LHCN-M2 (cell line): ENCODE measurements around the gene ALDH1B1. TPM values are rescaled to one million over a fixed set of nuclear protein-coding genes. Genes with fewer than 3 reads are reported as not detected.
"Not testable (repeated sequence)": the region's sequence is repeated elsewhere in the genome, so short reads cannot be mapped to it uniquely, and the experiment has no call there.

ENCODE experiments used
- DNase-seq: peaks from one replicate; pipeline ENCODE4 v3.0.0-alpha.2; 2012; ENCODE audit warnings: low read depth
- total RNA-seq: library from RNA; depleted of rRNA; stranded (reverse); fragments of >200 nt; gene quantifications from 2 replicates; pipeline ENCODE4 v1.2.3, GENCODE V29; 2014

The ALDH1B1 gene
- total RNA-seq, 1 experiment from 2014 or later, result 47.6 TPM

DNA sequence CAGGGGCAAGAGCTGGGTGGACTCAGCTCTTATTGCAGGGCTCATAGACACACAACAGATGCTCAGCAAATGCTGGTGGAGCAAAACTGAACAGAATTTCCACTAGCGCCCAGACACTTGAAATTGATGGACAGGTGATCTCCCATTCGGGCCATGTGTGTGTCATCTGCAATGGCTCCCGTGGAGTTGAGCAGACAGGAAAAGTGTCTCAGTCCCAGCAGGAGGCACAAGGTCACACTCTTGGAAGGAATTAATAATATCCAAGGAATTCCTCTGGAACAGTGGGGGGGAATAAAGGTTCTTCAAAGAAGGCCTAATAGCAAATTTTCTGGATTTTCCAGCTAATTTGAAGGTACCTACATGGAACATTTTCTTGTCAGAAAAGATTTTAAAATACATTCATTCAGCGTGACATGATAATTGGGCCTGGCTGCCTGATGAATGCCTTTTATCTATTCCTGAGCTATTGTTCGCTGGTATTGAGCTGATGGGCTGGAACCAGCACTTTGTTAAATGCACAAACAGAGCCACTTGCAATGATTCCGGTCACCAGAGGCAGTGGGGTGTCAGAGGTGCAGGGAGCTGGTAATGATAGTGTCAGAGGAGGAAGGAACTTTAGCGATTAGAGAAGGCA is 31.5 kb upstream of the ALDH1B1 start:
- DNase-seq, result no peak

DNA sequence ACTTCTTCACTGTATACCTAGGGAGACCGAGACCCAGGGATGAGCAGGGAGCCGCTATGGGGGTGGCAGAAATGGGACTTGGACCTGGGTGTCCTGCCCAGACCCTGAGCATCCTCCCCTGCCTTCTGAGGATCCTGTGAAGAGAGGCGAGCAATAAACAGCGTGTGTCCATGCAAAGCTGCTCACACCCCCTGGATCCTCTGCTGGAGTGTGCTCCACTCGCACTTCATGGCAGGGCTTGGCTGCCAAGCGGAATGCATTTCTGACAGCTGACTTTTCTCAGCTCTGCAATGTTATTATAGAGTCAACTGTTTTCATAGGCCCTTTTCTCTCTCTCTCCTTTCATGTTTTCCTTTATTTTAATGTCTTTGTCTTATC is 31.0 kb upstream of the ALDH1B1 start:
- no peak for DNase-seq

DNA sequence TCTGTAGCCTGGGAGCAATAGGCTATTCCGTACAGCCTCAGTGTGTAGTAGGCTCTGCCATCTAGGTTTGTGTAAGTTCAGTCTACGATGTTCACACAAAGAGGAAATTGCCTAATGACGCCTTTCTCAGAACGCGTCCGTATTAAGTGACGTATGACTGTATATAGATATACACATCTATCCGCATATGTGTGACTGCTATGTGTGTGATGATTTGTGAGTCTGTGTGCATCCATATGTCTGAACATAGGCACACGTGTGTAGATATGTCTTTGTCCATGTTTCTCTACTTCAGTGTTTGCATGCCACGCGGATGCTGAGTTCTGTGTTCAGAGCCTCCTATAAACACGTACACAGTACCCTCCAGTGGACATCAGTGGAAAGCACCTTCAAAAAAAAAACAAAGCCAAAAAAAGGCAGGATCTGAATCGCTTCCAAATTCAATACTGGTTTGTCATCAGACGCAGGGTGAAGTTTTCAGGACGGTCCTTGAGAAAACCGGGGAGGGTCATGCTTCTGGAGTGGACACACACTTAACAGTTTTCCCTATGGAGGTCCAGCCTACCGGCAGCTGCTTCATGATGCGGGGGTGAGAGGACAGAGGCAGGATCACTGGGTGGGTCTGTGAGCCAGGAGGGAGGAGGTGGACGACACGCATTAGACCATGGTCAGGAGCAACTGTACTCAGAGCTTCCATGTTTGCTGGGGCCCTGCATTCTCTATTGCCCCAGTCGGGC is 29.5 kb upstream of the ALDH1B1 start:
- peak; percentile 81 for DNase-seq

DNA sequence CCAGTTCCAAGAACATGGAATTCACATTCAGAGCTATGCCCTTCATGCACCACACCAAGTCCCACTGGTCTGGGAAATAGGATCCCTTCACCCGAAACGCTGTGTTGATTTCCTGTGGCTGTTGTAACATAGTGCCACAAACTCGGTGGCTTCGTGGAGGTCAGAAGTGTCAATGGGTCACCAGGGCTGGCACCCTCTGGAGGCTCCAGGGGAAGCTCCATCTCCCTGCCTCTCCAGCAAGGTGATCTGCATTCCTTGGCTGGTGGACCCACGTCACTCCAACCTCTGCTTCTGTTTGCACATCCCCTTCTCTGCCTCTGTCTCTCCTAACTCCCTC is 28.9 kb upstream of the ALDH1B1 start:
- no peak for DNase-seq

DNA sequence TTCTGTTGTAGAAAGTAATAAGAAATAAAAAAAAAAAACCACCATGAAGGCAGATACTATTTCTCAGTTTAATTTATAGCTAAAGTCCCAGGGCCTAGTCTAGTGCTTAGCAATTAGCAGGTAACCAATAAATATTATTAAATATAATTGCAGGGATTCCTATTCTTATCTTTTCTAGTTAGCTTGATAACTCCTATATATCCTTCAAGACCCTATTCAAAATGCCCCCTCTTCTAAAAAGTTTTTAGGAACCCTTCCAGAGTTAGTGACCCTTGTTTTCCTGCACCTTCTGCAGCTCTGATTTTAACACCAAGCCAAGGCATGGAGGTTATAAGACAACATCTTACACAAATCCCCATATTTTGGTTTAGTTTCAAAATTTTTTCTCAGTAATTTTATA is 24.6 kb upstream of the ALDH1B1 start:
- no peak for DNase-seq

DNA sequence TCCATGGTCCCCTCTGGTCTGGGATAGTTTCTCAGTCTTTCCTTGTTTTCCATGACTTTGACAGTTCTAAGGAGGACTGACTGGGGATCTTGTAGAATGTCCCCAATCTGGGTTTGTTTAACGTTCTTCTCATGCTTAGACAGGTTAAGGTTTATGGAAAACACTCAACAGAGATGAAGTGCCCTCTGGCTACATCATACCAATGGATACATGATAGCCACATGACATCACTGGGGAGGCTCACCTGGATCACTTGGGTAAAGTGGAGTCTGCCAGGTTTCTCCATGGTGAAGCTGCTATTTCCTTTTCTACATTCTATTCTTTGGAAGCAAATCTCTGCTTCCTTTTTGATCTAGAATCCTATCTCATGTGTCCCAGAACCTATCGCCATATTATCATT is 23.8 kb upstream of the ALDH1B1 start:
- no peak for DNase-seq

DNA sequence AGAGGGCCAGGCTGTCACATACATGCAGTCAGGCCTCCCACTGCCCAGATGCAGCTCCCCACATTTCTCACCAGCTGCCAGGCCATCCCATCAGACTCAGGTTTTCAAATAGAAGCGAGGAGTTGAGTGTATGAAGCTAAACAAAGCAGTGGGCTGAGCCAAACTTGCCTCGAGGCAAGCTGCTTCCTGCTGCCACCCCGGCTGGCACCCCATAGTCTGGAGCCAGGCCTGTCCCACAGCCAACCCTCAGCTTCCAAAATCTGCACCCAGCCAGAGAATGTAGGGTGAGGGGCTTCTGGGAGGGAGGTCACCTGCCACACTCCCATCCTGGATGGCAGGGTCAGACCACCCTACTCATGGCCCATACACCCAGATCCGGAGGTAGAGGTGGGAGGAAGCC is 22.3 kb upstream of the ALDH1B1 start:
- DNase-seq, result no peak

DNA sequence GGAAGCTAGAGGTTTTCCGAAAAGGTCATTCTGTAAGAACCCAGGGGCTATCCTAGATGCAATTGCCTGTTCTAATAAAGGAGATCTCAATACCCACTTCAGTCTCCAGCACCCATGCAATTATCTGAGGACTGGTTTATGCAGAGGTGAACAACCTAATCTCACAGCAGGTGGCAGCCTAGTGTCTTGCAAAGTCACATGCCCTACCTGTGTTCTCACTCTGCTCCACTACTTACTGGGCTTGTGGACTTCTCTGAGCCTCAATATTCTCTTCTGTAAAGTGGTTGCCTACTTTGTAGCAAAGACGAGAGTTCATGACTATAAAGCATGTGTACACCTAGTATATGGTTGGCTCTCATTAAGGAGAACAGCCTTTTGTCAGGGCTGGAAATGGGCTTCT is 21.0 kb upstream of the ALDH1B1 start:
- DNase-seq, result no peak

DNA sequence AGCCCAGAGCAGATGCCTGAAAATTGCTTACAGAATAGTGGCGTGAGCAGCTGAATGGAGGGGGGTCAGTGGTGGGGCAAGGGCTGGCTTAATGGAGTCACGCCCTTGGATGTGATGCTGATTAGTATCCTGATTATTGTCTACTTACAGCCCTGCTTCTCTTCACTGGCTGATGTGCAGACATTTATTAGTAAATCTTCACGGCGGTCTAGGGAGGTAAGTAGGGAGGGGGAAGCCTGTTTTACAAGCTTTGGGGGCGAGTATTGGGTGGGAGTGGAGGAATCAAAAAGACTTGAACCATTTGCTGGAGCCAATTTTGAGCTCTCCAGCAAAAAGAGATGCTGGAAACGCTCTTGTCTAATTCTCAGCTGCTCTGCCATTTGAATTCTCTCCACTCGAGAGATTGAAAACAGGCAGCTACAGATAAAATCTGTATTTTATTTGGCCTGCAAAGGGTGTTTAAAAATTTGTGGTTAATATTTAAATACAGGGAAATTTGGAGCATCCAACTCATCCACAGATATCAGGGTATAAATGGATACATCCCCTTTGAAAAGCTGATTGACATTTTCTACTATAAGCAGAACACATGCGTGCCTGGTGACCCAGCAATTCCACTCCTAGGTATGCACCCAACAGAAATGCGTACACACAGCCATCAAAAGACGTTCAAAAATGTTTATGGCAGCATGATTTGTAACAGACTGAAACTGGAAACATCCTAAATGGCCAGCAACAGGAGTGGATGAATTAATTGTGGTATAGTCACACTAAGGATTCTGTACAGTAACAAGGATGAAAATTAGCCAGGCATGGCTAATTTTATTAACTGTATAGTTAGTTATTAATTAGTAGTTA is 19.5 kb upstream of the ALDH1B1 start:
- no peak for DNase-seq

DNA sequence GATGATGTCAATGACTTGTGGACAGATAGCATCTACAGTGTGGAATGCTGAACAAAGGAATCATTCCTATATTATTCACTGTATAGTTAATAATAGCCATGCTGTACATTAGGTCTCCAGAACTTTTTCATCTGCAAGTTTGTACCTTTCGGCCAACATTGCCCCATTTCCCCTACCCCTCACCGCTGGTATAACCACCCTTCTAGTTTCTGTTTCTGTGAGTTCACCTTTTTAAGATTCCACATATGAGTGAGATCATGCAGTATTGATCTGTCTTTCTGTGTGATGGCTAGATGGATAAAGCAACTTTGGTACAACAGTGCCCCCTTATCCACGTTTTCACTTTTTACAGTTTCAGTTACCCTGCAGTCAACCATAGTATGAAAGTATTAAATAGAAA is 18.8 kb upstream of the ALDH1B1 start:
- no peak for DNase-seq

DNA sequence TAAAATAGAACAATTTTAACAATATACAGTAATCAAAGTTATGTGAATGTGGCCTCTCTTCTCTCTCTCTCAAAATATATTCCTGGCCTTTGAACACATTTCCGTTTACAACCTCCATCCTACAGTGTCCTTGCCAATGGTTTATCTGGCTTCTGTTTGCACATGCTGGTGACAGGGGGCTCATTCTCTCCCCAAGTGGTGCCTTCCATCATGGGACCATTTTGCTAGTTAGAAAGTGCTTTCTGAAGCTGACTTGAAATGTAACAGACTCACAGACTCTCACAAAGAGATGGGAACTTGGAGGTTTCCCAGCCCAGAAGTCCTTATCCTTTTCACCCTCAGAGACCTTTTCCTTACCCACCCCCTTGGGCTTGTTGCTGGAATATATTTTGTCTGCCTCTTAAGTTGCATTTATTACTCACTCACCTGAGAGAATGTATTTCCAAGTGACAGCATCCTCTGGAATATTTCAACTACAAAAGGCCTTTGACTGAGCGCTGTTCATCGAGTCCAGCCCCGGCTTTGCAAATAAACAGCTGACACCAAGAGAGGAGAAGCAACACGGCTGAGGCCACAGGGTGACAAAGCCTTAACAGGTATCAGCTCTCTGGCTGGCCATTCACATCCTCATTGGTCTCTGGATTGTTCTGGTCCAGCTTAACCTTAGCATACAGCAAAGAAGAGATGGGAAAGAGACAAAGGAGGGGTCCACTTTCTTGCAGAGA is 17.5 kb upstream of the ALDH1B1 start:
- no peak for DNase-seq

DNA sequence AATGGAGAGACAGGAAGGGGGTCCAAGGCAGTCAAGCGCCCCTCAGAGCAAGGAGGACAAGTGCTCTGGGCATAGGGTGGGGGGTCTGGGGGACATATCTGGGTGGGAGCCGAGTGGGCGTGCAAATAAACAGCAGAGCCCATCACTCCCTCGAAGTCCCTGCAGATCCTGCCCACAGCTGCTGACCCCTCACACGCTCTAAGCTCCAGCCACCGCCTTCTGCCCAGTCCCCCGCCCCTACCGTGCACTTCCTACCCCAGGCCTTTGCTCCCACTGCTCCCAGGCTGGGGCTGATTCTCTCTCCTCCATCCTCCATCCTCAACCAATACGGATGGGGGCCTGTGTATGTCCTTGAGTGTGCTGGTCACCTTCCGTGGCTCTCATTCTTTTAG is 16.9 kb upstream of the ALDH1B1 start:
- DNase-seq, result no peak

DNA sequence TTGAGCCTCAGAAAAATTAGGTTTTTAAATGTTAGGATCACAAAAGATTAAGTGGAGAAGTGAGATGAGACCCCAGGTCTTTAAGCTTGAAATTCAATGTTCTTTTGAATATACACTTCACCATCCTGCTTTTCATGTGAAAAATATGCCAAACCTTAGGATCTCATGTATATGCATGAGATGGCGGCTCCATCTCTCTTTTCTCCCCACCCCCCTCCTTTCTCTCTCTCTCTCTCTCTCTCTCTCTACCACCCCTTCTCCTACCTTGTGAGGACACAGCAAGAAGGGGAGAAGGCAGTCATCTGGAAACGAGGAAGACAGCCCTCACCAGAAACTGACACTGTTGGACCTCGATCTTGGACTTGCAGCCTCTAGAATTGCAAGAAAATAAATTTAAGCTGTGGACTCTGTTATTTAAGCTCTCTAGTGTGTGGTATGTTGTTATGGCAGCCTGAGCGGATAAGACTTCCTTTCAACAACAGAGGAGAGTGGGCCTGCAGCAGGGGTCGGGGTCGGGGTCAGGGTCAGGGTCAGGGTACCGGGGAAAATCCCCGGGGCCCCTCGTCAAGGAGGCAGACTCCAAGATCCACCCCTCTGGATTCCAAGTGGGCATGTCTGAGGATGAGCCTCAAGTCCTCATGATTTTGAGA is 16.4 kb upstream of the ALDH1B1 start:
- DNase-seq, result no peak

DNA sequence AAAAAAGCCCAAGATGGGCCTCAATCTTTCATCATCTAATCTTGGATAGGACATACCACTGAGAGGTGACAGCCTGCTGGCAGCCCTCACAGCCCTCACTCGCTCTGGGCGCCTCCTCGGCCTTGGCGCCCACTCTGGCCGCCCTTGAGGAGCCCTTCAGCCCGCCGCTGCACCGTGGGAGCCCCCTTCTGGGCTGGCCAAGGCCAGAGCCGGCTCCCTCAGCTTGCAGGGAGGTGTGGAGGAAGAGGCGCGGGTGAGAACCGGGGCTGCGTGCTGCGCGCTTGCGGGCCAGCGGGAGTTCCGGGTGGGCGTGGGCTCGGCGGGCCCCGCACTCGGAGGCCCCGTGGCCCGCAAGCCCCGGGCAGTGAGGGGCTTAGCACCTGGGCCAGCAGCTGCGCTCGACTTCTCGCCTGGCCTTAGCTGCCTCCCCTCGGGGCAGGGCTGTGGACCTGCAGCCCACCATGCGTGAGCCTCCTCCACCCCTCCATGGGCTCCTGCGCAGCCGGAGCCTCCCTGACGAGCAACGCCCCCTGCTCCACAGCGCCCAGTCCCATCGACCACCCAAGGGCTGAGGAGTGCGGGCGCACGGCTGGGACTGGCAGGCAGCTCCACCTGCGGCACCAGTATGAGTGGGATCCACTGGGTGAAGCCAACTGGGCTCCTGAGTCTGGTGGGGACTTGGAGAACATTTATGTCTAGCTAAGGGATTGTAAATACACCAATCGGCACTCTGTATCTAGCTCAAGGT is 15.0 kb upstream of the ALDH1B1 start:
- DNase-seq, result not testable (repeated sequence)

DNA sequence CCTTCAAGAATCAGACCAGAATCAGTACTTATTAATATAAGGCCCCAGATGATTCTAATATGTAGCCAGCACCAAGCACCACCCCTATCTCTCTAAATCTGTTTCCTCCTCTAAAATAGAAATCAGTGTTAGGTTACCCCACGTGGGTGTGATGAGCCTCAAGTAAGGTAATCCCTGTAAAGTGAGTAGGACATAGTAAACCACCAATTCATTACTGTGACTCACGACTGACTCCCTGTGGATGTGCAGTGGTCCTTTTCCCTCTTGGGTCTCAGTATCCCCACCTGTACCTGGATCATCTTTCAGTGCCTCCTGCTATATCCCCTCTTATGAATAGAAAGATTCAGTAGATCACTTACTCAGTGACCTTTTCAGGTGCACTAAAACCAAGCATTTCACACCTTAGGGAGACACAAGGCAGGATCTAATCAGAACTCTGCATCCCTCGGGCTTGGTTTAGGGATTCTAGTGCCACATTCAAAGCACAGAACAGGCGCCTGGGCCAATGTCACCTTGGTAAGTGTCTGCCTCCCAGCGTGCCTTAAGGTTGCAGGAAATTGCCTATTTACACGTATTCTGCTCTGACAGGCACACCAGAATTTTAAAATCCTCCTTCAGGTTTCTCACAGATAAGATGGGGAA is 12.2 kb upstream of the ALDH1B1 start:
- DNase-seq, result peak; percentile 61

DNA sequence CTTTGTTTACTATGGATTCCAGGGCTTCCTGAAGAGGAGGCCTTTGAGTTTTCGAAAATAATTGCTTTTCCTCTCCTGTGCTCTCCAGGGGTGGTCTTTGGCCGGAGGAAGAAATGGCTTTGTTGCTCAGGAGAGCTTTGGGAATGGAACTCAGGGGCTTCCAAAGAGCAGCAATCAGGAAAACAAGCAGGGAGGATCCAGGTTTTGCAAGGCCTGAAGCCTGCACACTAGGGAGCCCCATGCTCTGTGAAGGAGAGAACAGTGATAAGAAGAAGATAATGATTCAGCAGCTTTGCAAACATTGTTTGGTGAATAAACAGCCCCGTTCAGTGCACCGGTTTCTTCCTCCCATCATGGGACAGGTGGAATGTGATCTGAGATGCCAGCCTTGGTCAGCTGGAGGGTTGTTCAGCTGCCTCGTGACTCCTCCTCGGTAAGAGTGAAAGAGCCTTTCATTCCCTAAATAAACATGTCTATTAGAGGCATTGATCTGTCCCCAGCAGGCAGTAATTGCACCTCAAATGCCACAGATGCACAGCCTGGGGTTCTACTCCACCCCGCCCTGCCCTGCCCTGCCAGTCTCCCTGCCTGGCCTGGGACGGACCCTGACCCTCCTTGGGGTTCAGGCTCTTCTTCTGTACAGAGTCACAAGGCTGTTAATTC is 11.5 kb upstream of the ALDH1B1 start:
- DNase-seq, result peak; percentile 61

DNA sequence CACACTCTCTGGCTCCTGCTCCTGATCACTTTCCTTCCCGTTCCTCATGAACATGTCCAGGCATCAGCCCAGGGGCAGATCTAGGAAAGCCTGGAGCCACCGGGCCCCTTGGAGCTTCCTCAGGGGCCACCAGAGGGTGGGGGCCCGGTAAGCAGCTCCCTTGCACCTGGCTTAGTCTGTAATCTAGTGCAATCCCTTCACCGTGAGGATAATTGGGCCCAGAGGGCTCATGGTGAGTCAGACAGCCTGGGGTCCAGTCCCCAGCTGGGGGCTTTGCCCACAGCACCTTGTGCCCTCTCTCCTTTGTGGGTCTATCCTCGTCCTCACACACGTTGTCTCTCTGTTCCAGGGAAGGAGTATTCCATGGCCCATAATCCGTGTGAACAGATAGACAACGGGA is 10.4 kb upstream of the ALDH1B1 start:
- no peak for DNase-seq

DNA sequence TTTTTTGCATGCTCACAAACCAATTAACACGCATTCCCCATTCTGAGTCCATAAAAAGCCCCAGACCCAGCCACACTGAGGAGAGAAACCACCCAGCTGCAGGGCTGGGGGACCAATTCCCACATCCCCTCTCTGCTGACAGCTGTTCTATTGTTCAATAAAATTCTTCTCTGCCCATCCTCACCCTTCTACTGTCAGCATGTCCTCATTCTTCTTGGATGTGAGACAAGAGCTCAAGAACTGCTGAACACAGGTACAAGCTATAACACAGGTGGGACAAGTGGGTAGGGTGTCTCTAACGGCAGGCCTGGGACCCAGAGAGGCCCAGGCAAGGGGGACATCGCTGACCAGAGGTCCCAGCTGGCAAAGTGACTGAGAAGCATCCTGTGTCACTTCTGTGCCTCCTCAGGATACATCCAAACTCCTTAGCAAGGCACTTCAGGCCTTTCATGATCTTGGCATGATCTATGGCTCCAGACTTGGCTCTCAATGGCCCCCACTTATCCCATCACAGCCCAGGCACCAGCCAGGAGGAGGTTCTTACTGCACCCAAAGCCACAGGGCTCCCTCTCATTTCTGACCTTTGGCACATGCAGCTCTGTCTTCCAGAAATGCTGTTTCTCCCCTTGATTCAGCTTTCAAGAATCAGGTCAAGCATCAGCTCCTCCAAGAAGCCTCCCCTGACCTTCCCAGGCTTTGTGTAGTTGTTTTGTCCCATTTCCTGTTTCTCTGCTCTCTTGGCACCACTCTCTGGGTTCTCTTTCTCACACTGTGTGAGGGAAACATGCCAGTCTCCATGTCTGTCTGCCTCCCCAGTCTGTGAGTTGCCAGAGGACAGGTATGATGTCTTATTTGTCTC is 7.3 kb upstream of the ALDH1B1 start:
- DNase-seq, result no peak

DNA sequence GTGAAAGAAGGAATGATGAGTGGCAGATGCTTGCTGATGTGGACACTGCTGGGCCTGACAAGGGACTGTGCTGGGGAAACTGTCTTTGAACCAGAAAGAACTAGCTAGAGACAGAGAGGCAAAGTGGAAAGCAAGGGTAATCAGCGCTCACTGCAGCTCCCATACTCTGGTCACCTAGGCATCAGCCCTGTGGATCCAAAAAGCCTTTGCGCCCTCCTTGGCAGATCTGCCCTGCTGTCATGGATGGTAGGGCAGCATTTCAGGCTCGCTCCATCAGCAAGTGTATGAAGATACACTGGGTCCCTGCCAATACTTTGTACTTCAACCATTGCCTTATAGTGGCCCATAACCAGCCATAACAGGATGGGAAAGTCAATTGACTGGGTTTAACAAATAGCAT is 6.6 kb upstream of the ALDH1B1 start:
- DNase-seq, result no peak
